HCT116 (cell line): ENCODE results near the gene TMEM175.

Experiments used
- EZH2 ChIP-seq: fragments of 200-600 bp; sonication (generic); IDR thresholded peaks from 2 replicates; pipeline ENCODE4 v1.6.1; 2017; ENCODE audit warnings: antibody characterized with exemption, mixed run types
- POLR2A ChIP-seq: IDR thresholded peaks from 2 replicates; pipeline ENCODE4 v1.7.0; 2011; ENCODE audit warnings: borderline replicate concordance; ENCODE audit not compliant: insufficient read depth, insufficient read length; ENCODE audit errors: extremely low read depth
- SP1 ChIP-seq: IDR thresholded peaks from 2 replicates; pipeline ENCODE4 v1.6.1; 2012; ENCODE audit warnings: low read depth
- YY1 ChIP-seq: IDR thresholded peaks from 2 replicates; pipeline ENCODE4 v1.6.1; 2011; ENCODE audit warnings: low read length, low read depth, moderate library complexity, mild to moderate bottlenecking; ENCODE audit not compliant: insufficient replicate concordance; ENCODE audit errors: extremely low read depth
- ZFX ChIP-seq: fragments of 450-650 bp; IDR thresholded peaks from 2 replicates; pipeline ENCODE4 v1.6.1; 2017
- ZNF274 ChIP-seq: fragments of 200-500 bp; sonication (Bioruptor generic); IDR thresholded peaks from 2 replicates; pipeline ENCODE4 v1.6.1; 2014; ENCODE audit warnings: mild to moderate bottlenecking, low read depth, low read length, inconsistent platforms
- TF ChIP-seq, protein P1 (sequence below), 3 experiments: fragments of 200-600 bp in 1 of 3; sonication (generic) in 1 of 3; IDR thresholded peaks in 2 of 3; conservative IDR thresholded peaks in 1 of 3; 2 replicates each; pipeline ENCODE4 v1.5.1; 2012 to 2017; ENCODE audit warnings: low read depth in 2 of 3, low read length in 2 of 3, antibody characterized with exemption in 1 of 3, borderline replicate concordance in 1 of 3, control low read depth in 1 of 3, mild to moderate bottlenecking in 1 of 3, mixed read lengths in 1 of 3, mixed run types in 1 of 3, moderate library complexity in 1 of 3; ENCODE audit not compliant: insufficient read depth in 1 of 3
- TF ChIP-seq, protein P2 (sequence below): IDR thresholded peaks from 2 replicates; pipeline ENCODE4 v1.6.1; 2011; ENCODE audit warnings: mild to moderate bottlenecking, low read length, moderate library complexity; ENCODE audit not compliant: insufficient replicate concordance; ENCODE audit errors: extremely low read depth

- TF ChIP-seq, protein P1, sequence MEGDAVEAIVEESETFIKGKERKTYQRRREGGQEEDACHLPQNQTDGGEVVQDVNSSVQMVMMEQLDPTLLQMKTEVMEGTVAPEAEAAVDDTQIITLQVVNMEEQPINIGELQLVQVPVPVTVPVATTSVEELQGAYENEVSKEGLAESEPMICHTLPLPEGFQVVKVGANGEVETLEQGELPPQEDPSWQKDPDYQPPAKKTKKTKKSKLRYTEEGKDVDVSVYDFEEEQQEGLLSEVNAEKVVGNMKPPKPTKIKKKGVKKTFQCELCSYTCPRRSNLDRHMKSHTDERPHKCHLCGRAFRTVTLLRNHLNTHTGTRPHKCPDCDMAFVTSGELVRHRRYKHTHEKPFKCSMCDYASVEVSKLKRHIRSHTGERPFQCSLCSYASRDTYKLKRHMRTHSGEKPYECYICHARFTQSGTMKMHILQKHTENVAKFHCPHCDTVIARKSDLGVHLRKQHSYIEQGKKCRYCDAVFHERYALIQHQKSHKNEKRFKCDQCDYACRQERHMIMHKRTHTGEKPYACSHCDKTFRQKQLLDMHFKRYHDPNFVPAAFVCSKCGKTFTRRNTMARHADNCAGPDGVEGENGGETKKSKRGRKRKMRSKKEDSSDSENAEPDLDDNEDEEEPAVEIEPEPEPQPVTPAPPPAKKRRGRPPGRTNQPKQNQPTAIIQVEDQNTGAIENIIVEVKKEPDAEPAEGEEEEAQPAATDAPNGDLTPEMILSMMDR (IDR thresholded peaks at IDR 0.05 in 2 of 3, conservative IDR thresholded peaks at IDR 0.05 in 1 of 3; ENCODE audit: borderline replicate concordance in 1 of 3, insufficient read depth in 1 of 3, low read depth in 2 of 3, low read length in 2 of 3), result no peak
- TF ChIP-seq SP1, result no peak
- no peak for TF ChIP-seq POLR2A
- no peak for TF ChIP-seq YY1
- TF ChIP-seq EZH2, result no peak
- TF ChIP-seq, protein P2, sequence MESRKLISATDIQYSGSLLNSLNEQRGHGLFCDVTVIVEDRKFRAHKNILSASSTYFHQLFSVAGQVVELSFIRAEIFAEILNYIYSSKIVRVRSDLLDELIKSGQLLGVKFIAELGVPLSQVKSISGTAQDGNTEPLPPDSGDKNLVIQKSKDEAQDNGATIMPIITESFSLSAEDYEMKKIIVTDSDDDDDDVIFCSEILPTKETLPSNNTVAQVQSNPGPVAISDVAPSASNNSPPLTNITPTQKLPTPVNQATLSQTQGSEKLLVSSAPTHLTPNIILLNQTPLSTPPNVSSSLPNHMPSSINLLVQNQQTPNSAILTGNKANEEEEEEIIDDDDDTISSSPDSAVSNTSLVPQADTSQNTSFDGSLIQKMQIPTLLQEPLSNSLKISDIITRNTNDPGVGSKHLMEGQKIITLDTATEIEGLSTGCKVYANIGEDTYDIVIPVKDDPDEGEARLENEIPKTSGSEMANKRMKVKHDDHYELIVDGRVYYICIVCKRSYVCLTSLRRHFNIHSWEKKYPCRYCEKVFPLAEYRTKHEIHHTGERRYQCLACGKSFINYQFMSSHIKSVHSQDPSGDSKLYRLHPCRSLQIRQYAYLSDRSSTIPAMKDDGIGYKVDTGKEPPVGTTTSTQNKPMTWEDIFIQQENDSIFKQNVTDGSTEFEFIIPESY, result no peak
- TF ChIP-seq ZNF274, result no peak
- TF ChIP-seq ZFX, result no peak
Observed at GRCh38 chr4:974668-975067, 42.4 kb downstream of the TMEM175 start.
